Measurements from ENCODE around the gene OTUB2.
A peak's percentile ranks its signal among the peaks of the same experiment; 100 is the strongest.

Gene OTUB2

DNA sequence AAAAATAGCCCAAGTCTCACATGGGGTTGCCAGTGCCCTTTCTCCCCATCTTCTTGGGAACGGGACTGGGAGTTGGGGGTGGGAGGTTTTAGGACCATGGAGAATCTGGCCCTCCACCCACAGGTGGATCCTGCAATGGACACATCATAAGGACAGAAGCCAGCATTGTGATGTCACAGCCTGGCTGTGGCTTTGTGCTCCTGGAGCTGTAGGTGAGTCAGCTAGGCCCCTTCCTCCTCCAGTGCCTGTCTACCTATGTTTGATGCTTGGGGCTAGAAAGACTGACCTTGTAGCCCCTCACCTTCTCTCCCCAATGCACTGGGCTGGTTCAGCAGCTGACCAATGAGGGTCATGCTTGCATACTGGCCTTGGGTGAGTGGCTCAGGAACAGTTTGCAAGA lies 29.1 kb upstream of the OTUB2 start, which contains the start of gene CCDC197:
TSS of gene CCDC197 (plus strand) at position 220 of the 400 bp plus-strand sequence. CDS start 831 bp downstream, outside the sequence.
- no peak for DNase-seq

- DNase-seq: no peak
Measured at GRCh38 chr14:93997916-93998870, 27.9 kb upstream of the OTUB2 start.

GRCh38 chr14:93998871-93999403 lies 27.2 kb upstream of the OTUB2 start:
- no peak for DNase-seq

- no peak for DNase-seq
Measured at GRCh38 chr14:93999573-93999972, 26.6 kb upstream of the OTUB2 start.

DNA sequence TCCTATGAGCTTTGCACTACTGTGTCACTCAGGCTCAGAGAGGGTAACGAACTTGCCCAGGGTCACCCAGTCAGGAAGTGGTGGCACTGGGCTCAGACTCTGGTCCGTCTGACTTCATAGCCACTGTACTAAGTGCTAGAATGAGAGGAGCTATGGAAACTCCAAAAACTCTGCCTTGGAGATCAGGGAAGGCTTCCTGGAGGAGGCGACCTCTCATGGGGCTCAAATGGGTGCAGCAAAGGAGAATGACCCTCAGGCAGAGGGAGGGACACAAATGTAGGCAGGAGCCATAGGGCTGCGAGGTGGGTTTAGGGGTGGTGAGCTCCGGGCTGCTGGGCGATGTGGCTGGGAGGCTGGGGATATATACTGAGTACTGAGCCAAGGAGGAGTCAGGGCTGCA lies 25.9 kb upstream of the OTUB2 start:
- DNase-seq: no peak

GRCh38 chr14:94001016-94001415 lies 25.1 kb upstream of the OTUB2 start:
- DNase-seq: no peak

GRCh38 chr14:94001501-94002396 lies 24.4 kb upstream of the OTUB2 start:
- DNase-seq: peak; percentile 81

DNA sequence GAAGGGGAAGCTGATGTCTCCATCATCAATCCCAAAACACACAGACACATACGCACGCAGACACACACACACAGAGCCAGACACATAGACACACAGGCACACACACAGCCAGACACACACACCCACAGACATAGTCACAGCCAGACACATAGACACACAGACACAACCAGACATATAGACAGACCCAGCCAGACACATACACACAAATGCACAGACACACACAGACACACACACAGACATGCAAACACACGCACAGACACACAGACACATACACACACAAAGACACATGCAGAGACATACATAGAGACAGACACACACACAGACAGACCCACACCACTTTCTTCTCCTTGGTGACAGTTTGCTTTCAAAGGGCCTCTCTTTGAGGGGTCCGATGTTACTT lies 22.7 kb upstream of the OTUB2 start:
- no peak for DNase-seq

DNA sequence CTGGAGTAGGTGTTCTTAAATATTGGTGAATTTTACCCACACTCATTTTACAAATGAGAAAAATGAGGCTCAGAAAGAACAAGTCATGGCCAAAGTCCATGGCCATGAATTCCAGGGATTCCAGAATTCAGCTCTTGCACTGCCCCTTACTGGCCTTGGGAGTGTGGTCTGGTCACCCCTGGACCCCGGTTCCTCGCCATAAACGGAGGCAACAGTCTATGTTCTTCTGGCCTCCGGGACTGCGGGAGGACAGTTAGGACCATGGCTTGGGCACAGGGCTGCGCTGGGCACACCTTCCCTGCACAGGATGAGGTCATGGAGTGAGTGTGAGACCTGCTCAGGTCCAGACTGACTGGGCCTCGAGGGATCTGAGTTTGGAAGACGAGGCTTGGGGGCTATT lies 22.1 kb upstream of the OTUB2 start:
- no peak for DNase-seq

GRCh38 chr14:94005324-94006073 lies 20.6 kb upstream of the OTUB2 start:
- DNase-seq: peak; percentile 13

GRCh38 chr14:94008234-94008633 lies 17.9 kb upstream of the OTUB2 start:
- DNase-seq: no peak

DNA sequence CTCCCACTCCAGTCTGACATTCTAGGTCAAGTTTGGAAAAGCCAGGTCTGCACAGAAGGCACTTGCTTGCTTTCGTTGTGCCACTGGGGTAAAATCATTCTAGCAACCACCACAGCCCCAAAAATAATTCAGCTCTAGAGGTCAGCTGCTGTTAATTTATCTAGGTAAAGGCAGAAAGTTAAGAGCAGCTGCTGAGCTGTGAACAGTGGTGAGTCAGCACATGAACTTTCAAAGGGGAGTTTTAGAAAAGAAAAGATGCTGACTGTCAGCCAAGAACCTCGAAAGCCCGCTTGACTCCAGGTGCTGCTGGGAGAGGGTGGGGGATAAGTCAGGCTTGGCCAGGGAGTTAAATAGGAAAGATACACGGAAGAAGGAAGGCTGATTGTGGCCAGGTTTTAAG lies 16.4 kb upstream of the OTUB2 start:
- DNase-seq: no peak

GRCh38 chr14:94010625-94011024 lies 15.5 kb upstream of the OTUB2 start:
- DNase-seq: no peak

DNA sequence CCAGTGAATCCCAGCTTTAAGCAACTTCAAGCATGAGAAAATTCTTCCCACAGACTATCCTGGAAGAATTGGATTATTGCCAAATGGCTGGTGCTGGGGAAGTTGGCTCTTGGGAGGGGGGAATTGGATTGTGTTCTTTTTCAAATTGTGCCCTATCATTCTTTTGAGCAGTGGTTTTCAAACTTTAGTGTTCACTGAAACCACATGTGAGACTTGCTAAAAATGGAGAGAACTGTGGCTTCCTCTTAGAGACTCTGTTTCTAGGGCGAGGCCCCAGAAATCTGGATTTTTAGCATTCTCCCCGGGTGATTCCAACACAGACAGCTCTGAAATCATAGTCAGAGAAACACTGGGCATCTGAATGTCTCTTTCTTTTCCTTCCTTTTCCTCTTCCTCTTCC lies 14.3 kb upstream of the OTUB2 start:
- DNase-seq: peak; percentile 12

- DNase-seq: no peak
Measured at GRCh38 chr14:94014382-94014781, 11.8 kb upstream of the OTUB2 start.

DNA sequence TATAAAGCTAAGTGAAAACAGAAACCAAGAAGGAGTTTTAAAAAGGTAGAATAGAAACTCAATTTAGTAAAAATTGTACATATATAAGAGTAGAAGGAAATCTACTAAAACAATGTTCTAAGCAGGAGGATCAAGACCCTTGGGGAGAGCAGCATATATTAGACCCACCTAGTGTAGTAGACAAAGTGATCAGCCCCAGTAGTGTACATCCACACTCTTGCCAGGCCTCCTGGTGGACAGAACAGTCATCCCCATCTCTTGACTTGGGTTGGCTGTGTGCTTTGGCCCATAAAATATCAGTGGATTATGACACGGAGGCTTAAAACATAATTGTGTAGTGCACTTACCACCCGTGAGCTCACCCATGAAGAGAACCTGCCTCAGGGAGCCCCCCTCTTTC lies 10.9 kb upstream of the OTUB2 start:
- no peak for DNase-seq

GRCh38 chr14:94016446-94016976 lies 9.6 kb upstream of the OTUB2 start:
- DNase-seq: no peak

- DNase-seq: peak; percentile 19
Measured at GRCh38 chr14:94018308-94018707, 7.8 kb upstream of the OTUB2 start.

GRCh38 chr14:94019329-94019728 lies 6.8 kb upstream of the OTUB2 start:
- DNase-seq: no peak

- DNase-seq: no peak
Measured at GRCh38 chr14:94020267-94020666, 5.9 kb upstream of the OTUB2 start.

DNA sequence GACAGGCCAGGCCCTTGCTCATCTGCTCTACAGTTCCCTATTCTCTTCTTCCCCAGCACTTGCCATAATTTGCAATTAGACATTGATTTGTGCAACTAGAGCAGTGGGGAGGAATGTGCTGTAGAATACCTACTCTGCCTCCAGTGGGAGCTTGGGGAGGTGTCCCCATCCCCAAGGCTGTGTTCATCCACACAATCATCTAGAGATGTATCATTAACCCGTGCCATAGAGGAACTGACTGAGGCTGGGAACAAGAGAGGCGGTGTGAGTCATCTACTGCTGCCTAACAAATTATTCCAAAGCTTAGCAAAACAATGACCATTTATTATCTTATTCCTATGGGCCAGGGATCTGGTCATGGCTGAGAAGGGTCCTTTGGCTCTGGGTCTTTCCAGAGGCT lies 5.1 kb upstream of the OTUB2 start:
- no peak for DNase-seq

DNA sequence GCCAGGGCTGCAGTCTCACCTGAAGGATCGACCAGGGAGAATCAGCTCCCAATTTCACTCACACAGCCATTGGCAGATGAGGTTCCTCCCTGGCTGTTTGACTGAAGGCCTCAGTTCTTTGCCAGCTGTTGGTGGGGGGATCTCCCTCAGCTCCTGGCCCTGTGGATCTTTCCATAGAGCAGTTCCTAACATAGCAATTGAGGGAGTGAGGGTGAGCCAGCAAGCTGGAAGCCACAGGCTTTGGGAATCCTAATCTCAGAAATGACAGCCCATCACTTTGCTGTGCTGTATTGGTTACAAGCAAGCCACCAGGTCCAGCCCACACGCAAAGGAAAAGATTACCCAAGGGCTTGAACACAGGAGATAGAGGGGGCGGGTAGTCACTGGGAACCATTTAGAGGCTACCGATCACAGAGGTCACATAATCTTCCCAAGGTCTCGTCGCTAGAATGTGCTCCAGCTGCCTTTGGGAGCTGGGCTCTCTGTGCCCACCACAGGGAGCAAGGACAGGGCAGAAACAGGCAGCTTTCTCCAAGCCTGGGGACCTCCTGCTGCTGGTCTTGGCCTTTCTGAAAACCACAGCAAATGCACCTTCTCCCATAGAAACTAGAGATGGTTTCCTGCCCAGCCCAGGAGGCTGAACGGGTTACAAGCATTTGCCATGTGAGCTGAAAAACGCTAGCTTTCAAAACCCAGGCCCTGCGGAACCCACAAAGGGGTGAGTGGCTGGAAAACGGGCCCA lies 4.6 kb upstream of the OTUB2 start:
- no peak for DNase-seq
